Gastroesophageal sphincter (tissue), 3 donors: ENCODE results near the gene F5.

ENCODE experiments used
- CTCF ChIP-seq, 4 experiments: fragments of 200-600 bp in 2 of 4; fragments of 450-650 bp in 2 of 4; sonication (generic) in 1 of 4; IDR thresholded peaks; one replicate each; pipeline ENCODE4 v1.5.1; 2017 to 2019; ENCODE audit warnings: antibody characterized with exemption in 4 of 4, mild to moderate bottlenecking in 2 of 4, moderate library complexity in 2 of 4
- EP300 ChIP-seq: sonication (generic); formaldehyde crosslinking; IDR thresholded peaks from one replicate; pipeline ENCODE4 v1.6.1; 2017; ENCODE audit warnings: antibody characterized with exemption, mild to moderate bottlenecking
- POLR2A ChIP-seq, 2 donors: fragments of 450-650 bp; IDR thresholded peaks; one replicate each; pipeline ENCODE4 v1.6.1; 2017; ENCODE audit warnings: antibody characterized with exemption in 2 of 2, mild to moderate bottlenecking in 2 of 2, moderate library complexity in 1 of 2
- POLR2AphosphoS5 ChIP-seq: sonication (generic); formaldehyde crosslinking; IDR thresholded peaks from one replicate; pipeline ENCODE4 v1.6.1; 2017; ENCODE audit warnings: antibody characterized with exemption

- no peak for TF ChIP-seq CTCF (IDR thresholded peaks at IDR 0.05)
- TF ChIP-seq POLR2A (IDR thresholded peaks at IDR 0.05): no peak
- TF ChIP-seq POLR2AphosphoS5: no peak
- TF ChIP-seq EP300: no peak
Observed at GRCh38 chr1:169561692-169562091, 24.6 kb downstream of the F5 start.
